ENCODE results near the gene TXK. TPM values are rescaled to one million over a fixed set of nuclear protein-coding genes. Genes with fewer than 3 reads are reported as not detected.

Gene TXK
- total and polyA plus RNA-seq, 7 experiments from 2014 or later = 35.5 to 128 (median 112) TPM

GRCh38 chr4:48118081-48118480 is 16.0 kb downstream of the TXK start:
- peaks cover 0 to 16% (median 0%) of the 10 kb centered on the region in 3 experiments for H3K36me3 ChIP-seq (ENCODE audit: control insufficient read depth in 2 of 3, insufficient read depth in 3 of 3, low read length in 3 of 3)
- Mint-ChIP-seq H3K36me3 (peaks cover 10 to 41% (median 20%) of the 10 kb centered on the region in 5 donors), H3K27ac (peak overlapping the region in 8 of 9 donors; percentile 4 to 92 (median 28)), H3K4me1 (peaks cover 42 to 69% (median 66%) of the 10 kb centered on the region in 7 donors), H3K9me3 (peaks cover 0 to 1% (median 0%) of the 10 kb centered on the region in 11 donors), H3K27me3 (no peaks in the 10 kb centered on the region), H3K4me3 (peak overlapping the region in 6 of 10 donors; percentile 2 to 72 (median 22))
- ChIA-PET POLR2A (interaction anchor here (0.9 to 3.0 kb wide), 2 partner anchors 9 to 21 kb away, joined by 3 to 18 read pairs; no protein-coding TSS in a partner anchor), CTCF (interaction anchor here (0.8 to 1.5 kb wide), 5 partner anchors 8 to 21 kb away, joined by 3 to 4 read pairs (median 3); no protein-coding TSS in a partner anchor)
- peaks cover 9 to 59% of the 10 kb centered on the region in 2 donors for H3K4me1 ChIP-seq (ENCODE audit: control insufficient read depth in 2 of 2, insufficient read depth in 2 of 2, low read length in 2 of 2)
- no peaks in the 10 kb centered on the region for H3K27me3 ChIP-seq (ENCODE audit: control insufficient read depth in 2 of 2, insufficient read depth in 2 of 2, low read length in 2 of 2)
- H3K27ac ChIP-seq (ENCODE audit: low read depth, low read length) = no peak overlapping the region
- H3K4me3 ChIP-seq (ENCODE audit: low read length) = no peak overlapping the region
- H3K9me3 ChIP-seq (ENCODE audit: control insufficient read depth in 2 of 3, low read length in 3 of 3) = no peaks in the 10 kb centered on the region
- no peak for ATAC-seq
- DNase-seq = no peak
- intact Hi-C loops (cut with micrococcal nuclease) = no loop called here

GRCh38 chr4:48116582-48116981 is 17.5 kb downstream of the TXK start:
- peaks cover 10 to 53% (median 26%) of the 10 kb centered on the region in 5 donors for H3K36me3 Mint-ChIP-seq
- CTCF ChIA-PET = interaction anchor here (0.9 to 2.1 kb wide), 2 partner anchors 8 kb away, joined by 3 to 7 read pairs; no protein-coding TSS in a partner anchor

GRCh38 chr4:48114412-48114811 is 19.6 kb downstream of the TXK start:
- intact Hi-C loops (cut with micrococcal nuclease) = loop anchor here in 1 of 2 donors (1.0 kb wide), 1 partner anchor 14 kb away; no protein-coding TSS in a partner anchor
- peaks cover 3 to 39% of the 10 kb centered on the region in 2 donors for H3K4me1 ChIP-seq (ENCODE audit: control insufficient read depth in 2 of 2, insufficient read depth in 2 of 2, low read length in 2 of 2)
- Mint-ChIP-seq H3K4me1 (peaks cover 51 to 87% (median 78%) of the 10 kb centered on the region in 7 donors), H3K36me3 (peaks cover 10 to 56% (median 32%) of the 10 kb centered on the region in 5 donors), H3K27ac (peak overlapping the region in 7 of 9 donors; percentile 73 to 92 (median 84)), H3K4me3 (peak overlapping the region in 5 of 10 donors; percentile 1 to 87 (median 28)), H3K27me3 (no peaks in the 10 kb centered on the region), H3K9me3 (peaks cover 0 to 1% (median 0%) of the 10 kb centered on the region in 11 donors)
- H3K4me3 ChIP-seq (ENCODE audit: low read length) = no peak overlapping the region
- ATAC-seq (peak; percentile 28), DNase-seq (no peak)
- no peaks in the 10 kb centered on the region for H3K9me3 ChIP-seq (ENCODE audit: control insufficient read depth in 2 of 3, low read length in 3 of 3)
- no peaks in the 10 kb centered on the region for H3K27me3 ChIP-seq (ENCODE audit: control insufficient read depth in 2 of 2, insufficient read depth in 2 of 2, low read length in 2 of 2)
- POLR2A ChIA-PET = interaction anchor here (0.8 to 1.0 kb wide), 3 partner anchors 12 to 25 kb away, joined by 4 to 11 read pairs (median 4); no protein-coding TSS in a partner anchor
- peaks cover 0 to 51% (median 3%) of the 10 kb centered on the region in 3 experiments for H3K36me3 ChIP-seq (ENCODE audit: control insufficient read depth in 2 of 3, insufficient read depth in 3 of 3, low read length in 3 of 3)
- CTCF ChIA-PET = interaction anchor here (2.1 kb wide), 1 partner anchor 10 kb away, joined by 7 read pairs; no protein-coding TSS in a partner anchor
- H3K27ac ChIP-seq (ENCODE audit: low read depth, low read length) = peak overlapping the region; percentile 53

More at GRCh38 chr4:48116582-48116981, 17.5 kb downstream of the TXK start:
- Mint-ChIP-seq H3K4me1 (peaks cover 51 to 84% (median 79%) of the 10 kb centered on the region in 7 donors), H3K27ac (peak overlapping the region in 8 of 9 donors; percentile 17 to 92 (median 81)), H3K27me3 (no peaks in the 10 kb centered on the region), H3K4me3 (peak overlapping the region in 6 of 10 donors; percentile 14 to 68 (median 50)), H3K9me3 (peaks cover 0 to 1% (median 0%) of the 10 kb centered on the region in 11 donors)
- Histone ChIP-seq H3K4me1 (ENCODE audit: control insufficient read depth in 2 of 2, insufficient read depth in 2 of 2, low read length in 2 of 2) (peaks cover 9 to 55% of the 10 kb centered on the region in 2 donors), H3K27ac (ENCODE audit: low read depth, low read length) (peak overlapping the region; percentile 40), H3K27me3 (ENCODE audit: control insufficient read depth in 2 of 2, insufficient read depth in 2 of 2, low read length in 2 of 2) (no peaks in the 10 kb centered on the region), H3K36me3 (ENCODE audit: control insufficient read depth in 2 of 3, insufficient read depth in 3 of 3, low read length in 3 of 3) (peaks cover 0 to 30% (median 0%) of the 10 kb centered on the region in 3 experiments), H3K4me3 (ENCODE audit: low read length) (no peak overlapping the region), H3K9me3 (ENCODE audit: control insufficient read depth in 2 of 3, low read length in 3 of 3) (no peaks in the 10 kb centered on the region)
- DNase-seq (no peak), ATAC-seq (no peak)
- POLR2A ChIA-PET = interaction anchor here (1.7 to 3.0 kb wide), 2 partner anchors 11 to 15 kb away, joined by 3 to 18 read pairs; no protein-coding TSS in a partner anchor
- intact Hi-C loops (cut with micrococcal nuclease) = no loop called here

GRCh38 chr4:48112017-48112667 is 21.9 kb downstream of the TXK start:
- peak; percentile 48 for ATAC-seq
- peak overlapping the region in 1 of 10 donors; percentile 87 for H3K4me3 Mint-ChIP-seq
- intact Hi-C loops (cut with micrococcal nuclease) = no loop called here
- peak overlapping the region; percentile 54 for H3K27ac ChIP-seq (ENCODE audit: low read depth, low read length)
- H3K27me3 Mint-ChIP-seq = no peaks in the 10 kb centered on the region
- H3K4me3 ChIP-seq (ENCODE audit: low read length) = no peak overlapping the region
- POLR2A ChIA-PET = no interaction called here
- CTCF ChIA-PET = no interaction called here
- peaks cover 0 to 64% (median 10%) of the 10 kb centered on the region in 3 experiments for H3K36me3 ChIP-seq (ENCODE audit: control insufficient read depth in 2 of 3, insufficient read depth in 3 of 3, low read length in 3 of 3)
- no peaks in the 10 kb centered on the region for H3K27me3 ChIP-seq (ENCODE audit: control insufficient read depth in 2 of 2, insufficient read depth in 2 of 2, low read length in 2 of 2)
- H3K27ac Mint-ChIP-seq = peak overlapping the region in 8 of 9 donors; percentile 51 to 92 (median 82)
- no peaks in the 10 kb centered on the region for H3K9me3 ChIP-seq (ENCODE audit: control insufficient read depth in 2 of 3, low read length in 3 of 3)
- DNase-seq = no peak
- H3K9me3 Mint-ChIP-seq = no peaks in the 10 kb centered on the region
- peaks cover 0 to 21% of the 10 kb centered on the region in 2 donors for H3K4me1 ChIP-seq (ENCODE audit: control insufficient read depth in 2 of 2, insufficient read depth in 2 of 2, low read length in 2 of 2)
- H3K4me1 Mint-ChIP-seq = peaks cover 32 to 76% (median 60%) of the 10 kb centered on the region in 7 donors
- peaks cover under 1 to 46% (median 29%) of the 10 kb centered on the region in 5 donors for H3K36me3 Mint-ChIP-seq

GRCh38 chr4:48110452-48110978 is 23.5 kb downstream of the TXK start:
- no peak for ATAC-seq
- H3K27me3 Mint-ChIP-seq = no peaks in the 10 kb centered on the region
- Histone ChIP-seq H3K9me3 (ENCODE audit: control insufficient read depth in 2 of 3, low read length in 3 of 3) (no peaks in the 10 kb centered on the region), H3K4me3 (ENCODE audit: low read length) (no peak overlapping the region), H3K4me1 (ENCODE audit: control insufficient read depth in 2 of 2, insufficient read depth in 2 of 2, low read length in 2 of 2) (peaks cover 0 to 19% of the 10 kb centered on the region in 2 donors), H3K36me3 (ENCODE audit: control insufficient read depth in 2 of 3, insufficient read depth in 3 of 3, low read length in 3 of 3) (peaks cover 0 to 64% (median 10%) of the 10 kb centered on the region in 3 experiments), H3K27me3 (ENCODE audit: control insufficient read depth in 2 of 2, insufficient read depth in 2 of 2, low read length in 2 of 2) (no peaks in the 10 kb centered on the region), H3K27ac (ENCODE audit: low read depth, low read length) (no peak overlapping the region)
- H3K36me3 Mint-ChIP-seq = peaks cover 0 to 46% (median 31%) of the 10 kb centered on the region in 5 donors
- H3K27ac Mint-ChIP-seq = peak overlapping the region in 3 of 9 donors; percentile 36 to 92 (median 92)
- peak overlapping the region in 1 of 10 donors; percentile 33 for H3K4me3 Mint-ChIP-seq
- intact Hi-C loops (cut with micrococcal nuclease) = no loop called here
- peaks cover 36 to 75% (median 59%) of the 10 kb centered on the region in 7 donors for H3K4me1 Mint-ChIP-seq
- no peak for DNase-seq
- ChIA-PET CTCF (interaction anchor here (0.6 to 3.3 kb wide), 5 partner anchors 8 to 43 kb away, joined by 3 to 11 read pairs (median 3); no protein-coding TSS in a partner anchor), POLR2A (interaction anchor here (1.6 to 2.1 kb wide), 2 partner anchors 13 to 29 kb away, joined by 4 to 6 read pairs; no protein-coding TSS in a partner anchor)
- no peaks in the 10 kb centered on the region for H3K9me3 Mint-ChIP-seq

Measured in naive thymus-derived CD4-positive, alpha-beta T cell (primary cell).